A673 (cell line): ENCODE results near the gene PTH2.

ENCODE experiments used
- EZH2 ChIP-seq: fragments of 200-600 bp; sonication (generic); IDR thresholded peaks from 2 replicates; pipeline ENCODE4 v1.6.1; 2017; ENCODE audit warnings: borderline replicate concordance, low read depth, mild to moderate bottlenecking, mixed read lengths, antibody characterized with exemption, low read length; ENCODE audit not compliant: poor library complexity, severe bottlenecking
- TF ChIP-seq, protein P1 (sequence below): fragments of 300-800, 200-600 bp; sonication (generic); conservative IDR thresholded peaks from 2 replicates; pipeline ENCODE4 v1.5.1; 2017; ENCODE audit warnings: low read depth, mild to moderate bottlenecking, antibody characterized with exemption, low read length, moderate library complexity, mixed read lengths

DNA sequence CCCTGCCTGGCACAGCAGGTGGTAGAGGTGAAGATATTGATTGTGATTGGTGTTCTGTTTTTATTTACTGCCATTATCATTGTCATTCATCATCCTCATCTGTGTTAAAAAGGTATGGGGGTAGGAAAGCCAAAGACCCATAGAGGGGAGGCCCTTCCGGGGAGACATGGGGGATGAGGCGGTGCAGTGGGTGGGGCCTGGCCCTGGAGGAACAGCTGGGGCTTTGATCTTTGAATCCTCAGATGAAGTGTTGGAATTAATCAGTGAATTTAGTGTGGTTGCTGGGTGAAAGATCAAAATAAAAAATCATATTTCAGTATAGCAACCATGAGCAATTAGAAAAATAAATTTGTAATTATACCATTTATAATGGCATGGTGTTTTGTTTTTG, 7.4 kb downstream of the PTH2 start:
- TF ChIP-seq, protein P1, sequence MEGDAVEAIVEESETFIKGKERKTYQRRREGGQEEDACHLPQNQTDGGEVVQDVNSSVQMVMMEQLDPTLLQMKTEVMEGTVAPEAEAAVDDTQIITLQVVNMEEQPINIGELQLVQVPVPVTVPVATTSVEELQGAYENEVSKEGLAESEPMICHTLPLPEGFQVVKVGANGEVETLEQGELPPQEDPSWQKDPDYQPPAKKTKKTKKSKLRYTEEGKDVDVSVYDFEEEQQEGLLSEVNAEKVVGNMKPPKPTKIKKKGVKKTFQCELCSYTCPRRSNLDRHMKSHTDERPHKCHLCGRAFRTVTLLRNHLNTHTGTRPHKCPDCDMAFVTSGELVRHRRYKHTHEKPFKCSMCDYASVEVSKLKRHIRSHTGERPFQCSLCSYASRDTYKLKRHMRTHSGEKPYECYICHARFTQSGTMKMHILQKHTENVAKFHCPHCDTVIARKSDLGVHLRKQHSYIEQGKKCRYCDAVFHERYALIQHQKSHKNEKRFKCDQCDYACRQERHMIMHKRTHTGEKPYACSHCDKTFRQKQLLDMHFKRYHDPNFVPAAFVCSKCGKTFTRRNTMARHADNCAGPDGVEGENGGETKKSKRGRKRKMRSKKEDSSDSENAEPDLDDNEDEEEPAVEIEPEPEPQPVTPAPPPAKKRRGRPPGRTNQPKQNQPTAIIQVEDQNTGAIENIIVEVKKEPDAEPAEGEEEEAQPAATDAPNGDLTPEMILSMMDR = no peak
- no peak for TF ChIP-seq EZH2
